A549 (cell line): ENCODE measurements around the gene TSGA10IP. TPM values are rescaled to one million over a fixed set of nuclear protein-coding genes. Genes with fewer than 3 reads are reported as not detected.

Source experiments
- ATAC-seq, 2 experiments: fragments of 200-7000 bp in 1 of 2; fragments of >200 bp in 1 of 2; cut with Nextera tagmentation in 1 of 2; cut with Tn5 transposase in 1 of 2; 3 replicates each; pipeline versions ENCODE4 v1.8.0 to v1.9.1; 2018 to 2020; ENCODE audit warnings: mild to moderate bottlenecking in 1 of 2, moderate library complexity in 1 of 2
- CTCF ChIA-PET: fragments of 300-600 bp; sonication (Branson Sonifier 250); formaldehyde crosslinking; extraction: SDS; loops from one replicate; lab custom pipeline; 2021; ENCODE audit warnings: antibody characterized with exemption, inconsistent platforms; lab: Yijun Ruan, JAX
- POLR2A ChIA-PET: fragments of 350-600 bp; formaldehyde crosslinking; extraction: SDS; loops from one replicate; lab custom pipeline; 2021; ENCODE audit warnings: antibody characterized with exemption, inconsistent platforms; lab: Yijun Ruan, JAX
- DNase-seq, 2 experiments: peaks; one replicate each; pipeline versions ENCODE4 v3.0.0 to v3.0.0-alpha.2; 2011 to 2016; ENCODE audit warnings: low read depth in 1 of 2, low spot score in 1 of 2
- FAIRE-seq: peaks from 2 replicates; lab custom pipeline; 2011; peaks lifted over from hg19 to GRCh38; lab: Jason Lieb, UNC
- H3K27ac ChIP-seq, 2 experiments: fragments of >200 bp; sonication (Bioruptor Twin); formaldehyde crosslinking; 3 replicates each; pipeline ENCODE4 v1.5.1; 2016 to 2017
- H3K4me1 ChIP-seq: fragments of >200 bp; sonication (Bioruptor Twin); formaldehyde crosslinking; 3 replicates; pipeline ENCODE4 v1.6.1; 2016
- H3K4me2 ChIP-seq: fragments of >200 bp; sonication (Bioruptor Twin); formaldehyde crosslinking; 3 replicates; pipeline ENCODE4 v1.6.1; 2016
- H3K4me3 ChIP-seq: fragments of >200 bp; sonication (Bioruptor Twin); formaldehyde crosslinking; 3 replicates; pipeline ENCODE4 v1.5.1; 2016
- H3K9me3 ChIP-seq: fragments of >200 bp; sonication (Bioruptor Twin); formaldehyde crosslinking; 3 replicates; pipeline ENCODE4 v1.6.1; 2016
- CBX2 ChIP-seq: fragments of 200-600 bp; sonication (generic); IDR thresholded peaks from 2 replicates; pipeline ENCODE4 v1.6.1; 2016; ENCODE audit warnings: low read depth, mild to moderate bottlenecking, borderline replicate concordance
- CBX8 ChIP-seq: fragments of 200-600 bp; sonication (generic); IDR thresholded peaks from 2 replicates; pipeline ENCODE4 v1.6.1; 2016
- CEBPB ChIP-seq, 2 experiments: fragments of >200 bp in 1 of 2; sonication (Bioruptor Twin) in 1 of 2; formaldehyde crosslinking in 1 of 2; IDR thresholded peaks; 2 replicates each; pipeline ENCODE4 v1.6.1; 2012 to 2016
- CHD4 ChIP-seq: fragments of 200-600 bp; sonication (generic); IDR thresholded peaks from 2 replicates; pipeline ENCODE4 v1.6.1; 2016; ENCODE audit warnings: antibody characterized with exemption, mild to moderate bottlenecking, borderline replicate concordance
- EP300 ChIP-seq, 2 experiments: fragments of >200 bp; sonication (Bioruptor Twin); formaldehyde crosslinking; IDR thresholded peaks; 2 replicates in 1 of 2; 3 replicates in 1 of 2; pipeline ENCODE4 v1.6.1; 2016 to 2017
- ESRRA ChIP-seq: fragments of 150-350 bp; IDR thresholded peaks from 2 replicates; pipeline ENCODE4 v1.6.1; 2014; ENCODE audit warnings: mild to moderate bottlenecking, low read length, borderline replicate concordance
- FOSL2 ChIP-seq, 2 experiments: fragments of 450-650 bp in 1 of 2; fragments of >200 bp in 1 of 2; sonication (Bioruptor Twin) in 1 of 2; formaldehyde crosslinking; IDR thresholded peaks; 2 replicates each; pipeline versions ENCODE4 v1.5.0 to v1.6.1; 2016 to 2020; ENCODE audit warnings: mild to moderate bottlenecking in 1 of 2, moderate library complexity in 1 of 2
- FOXS1 ChIP-seq: fragments of 250-450 bp; sonication (Bioruptor Pico); IDR thresholded peaks from 2 replicates; pipeline ENCODE4 v1.5.0; 2020; ENCODE audit warnings: mild to moderate bottlenecking, moderate library complexity
- GATA3 ChIP-seq: IDR thresholded peaks from 2 replicates; pipeline ENCODE4 v1.6.1; 2012; ENCODE audit warnings: borderline replicate concordance
- HDAC2 ChIP-seq: fragments of 200-600 bp; sonication (generic); IDR thresholded peaks from 2 replicates; pipeline ENCODE4 v1.6.1; 2016
- HEYL ChIP-seq: fragments of 250-450 bp; sonication (Bioruptor Pico); IDR thresholded peaks from 2 replicates; pipeline ENCODE4 v1.8.0; 2021; ENCODE audit warnings: mild to moderate bottlenecking, moderate library complexity
- HOXA7 ChIP-seq: fragments of 250-450 bp; sonication (Bioruptor Pico); IDR thresholded peaks from 2 replicates; pipeline ENCODE4 v1.5.0; 2020; ENCODE audit warnings: mild to moderate bottlenecking, moderate library complexity
- JUN ChIP-seq, 2 experiments: fragments of >200 bp; sonication (Bioruptor Twin); formaldehyde crosslinking; IDR thresholded peaks; 2 replicates in 1 of 2; 3 replicates in 1 of 2; pipeline ENCODE4 v1.6.1; 2016 to 2017
- KDM1A ChIP-seq: fragments of 200-600 bp; sonication (generic); IDR thresholded peaks from 2 replicates; pipeline ENCODE4 v1.6.1; 2016; ENCODE audit warnings: low read depth, mild to moderate bottlenecking
- KDM5A ChIP-seq: fragments of 200-600 bp; sonication (generic); IDR thresholded peaks from 2 replicates; pipeline ENCODE4 v1.6.1; 2016; ENCODE audit warnings: antibody characterized with exemption, mild to moderate bottlenecking
- MAFK ChIP-seq: fragments of 450-650 bp; IDR thresholded peaks from 2 replicates; pipeline ENCODE4 v1.6.1; 2014; ENCODE audit not compliant: partially characterized antibody
- MAZ ChIP-seq: fragments of 150-350 bp; IDR thresholded peaks from 2 replicates; pipeline ENCODE4 v1.6.1; 2014; ENCODE audit warnings: antibody characterized with exemption, low read depth, low read length, borderline replicate concordance
- MYC ChIP-seq: IDR thresholded peaks from 2 replicates; pipeline ENCODE4 v1.6.1; 2012; ENCODE audit warnings: mild to moderate bottlenecking, inconsistent platforms, low read length, improper control_type of control experiment, borderline replicate concordance
- NFE2L2 ChIP-seq: fragments of 150-350 bp; conservative IDR thresholded peaks from 2 replicates; pipeline ENCODE4 v1.6.1; 2014; ENCODE audit warnings: low read length
- NPAS2 ChIP-seq: fragments of 250-450 bp; sonication (Bioruptor Pico); IDR thresholded peaks from 2 replicates; pipeline ENCODE4 v1.8.0; 2022; ENCODE audit warnings: mild to moderate bottlenecking, moderate library complexity, borderline replicate concordance
- POLR2A ChIP-seq: IDR thresholded peaks from 2 replicates; pipeline ENCODE4 v1.6.1; 2012; ENCODE audit warnings: mild to moderate bottlenecking, low read length
- RAD21 ChIP-seq, 2 experiments: fragments of >200 bp in 1 of 2; sonication (Bioruptor Twin) in 1 of 2; formaldehyde crosslinking in 1 of 2; IDR thresholded peaks in 1 of 2; conservative IDR thresholded peaks in 1 of 2; 2 replicates in 1 of 2; 3 replicates in 1 of 2; pipeline ENCODE4 v1.6.1; 2012 to 2018; ENCODE audit warnings: inconsistent platforms in 1 of 2
- RCOR1 ChIP-seq: fragments of 150-350 bp; IDR thresholded peaks from 2 replicates; pipeline ENCODE4 v1.6.1; 2014; ENCODE audit warnings: antibody characterized with exemption, low read length, low read depth
- RFX5 ChIP-seq: fragments of 450-650 bp; IDR thresholded peaks from 2 replicates; pipeline ENCODE4 v1.7.1; 2014; ENCODE audit warnings: antibody characterized with exemption, mild to moderate bottlenecking, moderate library complexity
- RNF2 ChIP-seq: fragments of 200-600 bp; sonication (generic); IDR thresholded peaks from 2 replicates; pipeline ENCODE4 v1.6.1; 2016; ENCODE audit warnings: low read depth, mild to moderate bottlenecking, antibody characterized with exemption, moderate library complexity, borderline replicate concordance
- SMC3 ChIP-seq: fragments of >200 bp; sonication (Bioruptor Twin); formaldehyde crosslinking; IDR thresholded peaks from 3 replicates; pipeline ENCODE4 v1.6.1; 2018; ENCODE audit warnings: inconsistent platforms
- TFCP2L1 ChIP-seq: fragments of 250-450 bp; sonication (Bioruptor Pico); IDR thresholded peaks from 2 replicates; pipeline ENCODE4 v1.5.0; 2021; ENCODE audit warnings: mild to moderate bottlenecking
- ZFP36 ChIP-seq: fragments of 450-650 bp; IDR thresholded peaks from 2 replicates; pipeline ENCODE4 v1.6.1; 2014; ENCODE audit warnings: borderline replicate concordance; ENCODE audit not compliant: partially characterized antibody
- WGBS: methylation state at CpG from one replicate; pipeline ENCODE4 v1.1.6; 2017; ENCODE audit errors: missing lambda C conversion rate; 5-methylcytosine and 5-hydroxymethylcytosine counted together
- polyA plus RNA-seq, 4 experiments: library from polyadenylated mRNA; depleted of rRNA in 3 of 4; stranded (reverse); fragments of >200 nt; fragmentation: RNase III in 1 of 4; extraction: RNeasy Plus Mini Kit Qiagen cat#74134 plus additional on column Dnase treatment in 1 of 4; gene quantifications; 2 replicates in 3 of 4; 3 replicates in 1 of 4; pipeline ENCODE4 v1.2.3, GENCODE V29; 2011 to 2017
- TF ChIP-seq, protein P1 (sequence below): fragments of >200 bp; sonication (Bioruptor Twin); formaldehyde crosslinking; IDR thresholded peaks from 3 replicates; pipeline ENCODE4 v1.5.1; 2016
- TF ChIP-seq, protein P2 (sequence below): fragments of >200 bp; sonication (Bioruptor Twin); formaldehyde crosslinking; IDR thresholded peaks from 2 replicates; pipeline ENCODE4 v1.6.1; 2016

The TSGA10IP gene
- polyA plus RNA-seq, 2 of the 4 experiments (the other 2 are of a cell fraction) = not detected

DNA sequence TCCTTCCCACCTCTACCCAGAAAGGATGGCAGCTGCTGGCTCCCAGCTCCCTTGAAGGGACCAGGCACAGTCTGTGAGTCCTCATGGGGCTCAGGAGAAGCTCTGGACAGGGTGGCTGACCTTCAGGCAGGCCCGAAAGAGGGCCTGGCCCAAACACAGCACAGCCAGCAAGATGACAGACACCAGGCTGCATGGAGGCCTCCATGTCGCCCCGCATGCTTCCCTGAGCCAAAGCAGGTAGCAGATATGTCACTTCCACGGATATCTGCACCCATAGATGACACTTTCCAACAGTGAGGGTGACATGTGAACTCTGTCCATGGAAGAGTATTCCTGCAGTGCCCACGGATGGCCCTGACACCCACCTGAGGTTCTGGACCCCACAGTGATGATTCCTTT, 38.3 kb downstream of the TSGA10IP start (continued):
- TF ChIP-seq, protein P1, sequence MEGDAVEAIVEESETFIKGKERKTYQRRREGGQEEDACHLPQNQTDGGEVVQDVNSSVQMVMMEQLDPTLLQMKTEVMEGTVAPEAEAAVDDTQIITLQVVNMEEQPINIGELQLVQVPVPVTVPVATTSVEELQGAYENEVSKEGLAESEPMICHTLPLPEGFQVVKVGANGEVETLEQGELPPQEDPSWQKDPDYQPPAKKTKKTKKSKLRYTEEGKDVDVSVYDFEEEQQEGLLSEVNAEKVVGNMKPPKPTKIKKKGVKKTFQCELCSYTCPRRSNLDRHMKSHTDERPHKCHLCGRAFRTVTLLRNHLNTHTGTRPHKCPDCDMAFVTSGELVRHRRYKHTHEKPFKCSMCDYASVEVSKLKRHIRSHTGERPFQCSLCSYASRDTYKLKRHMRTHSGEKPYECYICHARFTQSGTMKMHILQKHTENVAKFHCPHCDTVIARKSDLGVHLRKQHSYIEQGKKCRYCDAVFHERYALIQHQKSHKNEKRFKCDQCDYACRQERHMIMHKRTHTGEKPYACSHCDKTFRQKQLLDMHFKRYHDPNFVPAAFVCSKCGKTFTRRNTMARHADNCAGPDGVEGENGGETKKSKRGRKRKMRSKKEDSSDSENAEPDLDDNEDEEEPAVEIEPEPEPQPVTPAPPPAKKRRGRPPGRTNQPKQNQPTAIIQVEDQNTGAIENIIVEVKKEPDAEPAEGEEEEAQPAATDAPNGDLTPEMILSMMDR = no peak
- TF ChIP-seq ZFP36 = no peak
- no peak for TF ChIP-seq GATA3
- TF ChIP-seq MAZ = no peak

DNA sequence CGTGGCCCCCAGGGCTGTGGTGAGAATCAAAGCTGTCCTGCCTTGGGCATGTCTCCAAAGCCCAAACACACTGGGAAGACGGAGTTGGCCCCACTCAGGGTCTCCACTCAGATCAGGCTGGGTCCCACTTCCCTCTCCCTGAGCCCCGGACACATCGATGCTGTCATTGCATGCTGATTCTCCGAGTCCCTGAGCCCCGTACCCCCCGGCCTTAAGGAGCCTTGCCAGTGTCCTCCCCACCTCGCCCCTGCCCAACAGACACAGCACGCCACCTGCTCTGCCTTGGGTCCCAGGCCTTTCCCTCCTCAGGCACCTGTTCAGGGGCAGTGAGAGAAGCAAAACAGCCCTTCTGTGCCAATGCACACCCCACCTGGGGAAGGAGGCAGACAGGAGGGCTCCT, 42.1 kb downstream of the TSGA10IP start:
- WGBS = 85% methylated on average over 9 of the region's 9 CpGs
- DNase-seq = no peak
- CTCF ChIA-PET = interaction anchor here (1.1 to 11.8 kb wide), 8 partner anchors 9 to 282 kb away, joined by 3 to 171 read pairs (median 6); partner anchors contain the start of genes CCDC85B, EFEMP2, FIBP and MUS81
- Histone ChIP-seq H3K4me2 (no peak overlapping the region), H3K4me1 (no peaks in the 10 kb centered on the region), H3K27ac (no peak overlapping the region), H3K9me3 (no peaks in the 10 kb centered on the region), H3K4me3 (no peak overlapping the region)
- POLR2A ChIA-PET = no interaction called here
- no peak for ATAC-seq
- FAIRE-seq = no peak
- no peak for TF ChIP-seq ESRRA
- no peak for TF ChIP-seq FOXS1 (CRISPR knock-in tag)
- TF ChIP-seq MYC = no peak
- no peak for TF ChIP-seq RNF2
- TF ChIP-seq HEYL (CRISPR knock-in tag) = no peak
- TF ChIP-seq KDM5A = no peak
- TF ChIP-seq POLR2A = no peak
- no peak for TF ChIP-seq FOSL2 (IDR thresholded peaks at IDR 0.05)
- TF ChIP-seq FOSL2 (CRISPR knock-in tag; IDR thresholded peaks at IDR 0.05) = no peak
- no peak for TF ChIP-seq RCOR1
- no peak for TF ChIP-seq HDAC2
- TF ChIP-seq EP300 (IDR thresholded peaks at IDR 0.05) = no peak
- TF ChIP-seq, protein P2, sequence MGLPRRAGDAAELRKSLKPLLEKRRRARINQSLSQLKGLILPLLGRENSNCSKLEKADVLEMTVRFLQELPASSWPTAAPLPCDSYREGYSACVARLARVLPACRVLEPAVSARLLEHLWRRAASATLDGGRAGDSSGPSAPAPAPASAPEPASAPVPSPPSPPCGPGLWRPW = no peak
- no peak for TF ChIP-seq TFCP2L1
- TF ChIP-seq CHD4 = no peak
- TF ChIP-seq CEBPB (IDR thresholded peaks at IDR 0.05) = no peak
- no peak for TF ChIP-seq NPAS2
- TF ChIP-seq KDM1A = no peak
- TF ChIP-seq CBX2 = no peak
- no peak for TF ChIP-seq HOXA7 (CRISPR knock-in tag)
- TF ChIP-seq, all 56 proteins: peak for 0

DNA sequence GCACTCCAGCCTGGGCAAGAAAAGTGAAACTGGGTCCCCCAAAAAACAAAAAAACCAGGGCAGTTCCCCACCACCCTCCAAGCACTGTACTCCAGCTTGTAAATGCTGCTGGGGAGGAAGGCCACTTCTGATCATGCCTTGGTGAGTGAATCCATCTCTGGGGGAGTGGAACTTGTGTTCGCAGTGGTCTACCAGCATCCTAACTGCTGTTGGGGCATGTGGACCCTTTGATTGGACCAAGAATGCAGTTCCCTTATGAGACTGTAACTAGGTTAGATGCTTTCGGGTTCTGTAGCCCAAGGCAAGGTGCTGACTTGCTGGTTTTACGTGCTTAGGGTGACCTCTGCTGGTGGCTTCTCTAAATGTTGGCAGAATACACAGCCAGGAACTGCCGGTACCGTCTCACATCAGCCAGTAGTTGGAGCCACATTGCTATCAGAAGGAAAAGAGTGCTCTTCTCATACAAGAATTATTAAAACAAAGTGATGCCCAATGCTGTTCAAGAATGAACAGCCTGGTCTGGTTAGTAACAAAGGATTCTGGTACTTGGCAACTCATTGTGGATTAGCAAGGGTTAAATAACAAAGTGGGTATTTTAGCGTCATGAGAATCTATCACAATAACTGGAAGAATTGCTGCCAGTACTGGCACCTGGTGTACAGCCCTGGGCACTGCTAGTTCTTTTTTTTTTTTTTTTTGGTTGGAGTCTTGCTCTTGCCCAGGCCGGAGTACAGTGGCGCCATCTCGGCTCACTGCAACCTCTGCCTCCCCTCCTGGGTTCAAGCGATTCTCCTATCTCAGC, 43.7 kb downstream of the TSGA10IP start:
- peak; percentile 89 to 96 for DNase-seq
- 19% methylated on average over 9 of the region's 10 CpGs for WGBS
- CTCF ChIA-PET = interaction anchor here (0.6 to 5.7 kb wide), 64 partner anchors 9 to 350 kb away, joined by 3 to 171 read pairs (median 4); partner anchors contain the start of genes AP5B1, CCDC85B, CTSW and EFEMP2
- TF ChIP-seq SMC3 = peak; percentile 85
- TF ChIP-seq HDAC2 = no peak
- TF ChIP-seq MAFK = peak; percentile 89
- peak; percentile 95 to 98 for TF ChIP-seq RAD21 (conservative IDR thresholded peaks at IDR 0.05 in 1 of 2, IDR thresholded peaks at IDR 0.05 in 1 of 2)
- TF ChIP-seq JUN (IDR thresholded peaks at IDR 0.05) = no peak
- TF ChIP-seq ZFP36 = no peak
- TF ChIP-seq CBX8 = no peak
- no peak for TF ChIP-seq NFE2L2
- TF ChIP-seq RFX5 = peak; percentile 64; the same call in 1 of the 2 replicates
- TF ChIP-seq, protein P1 = peak; percentile 99
- Histone ChIP-seq H3K4me2 (no peak overlapping the region; the same call in 2 of the 3 replicates), H3K9me3 (no peaks in the 10 kb centered on the region), H3K4me1 (no peaks in the 10 kb centered on the region), H3K27ac (no peak overlapping the region), H3K4me3 (no peak overlapping the region)
- peak; percentile 98 for FAIRE-seq
- peak; percentile 96 to 98 for ATAC-seq
- POLR2A ChIA-PET = interaction anchor here (0.6 to 1.0 kb wide), 2 partner anchors 101 to 130 kb away, joined by 3 to 4 read pairs; partner anchors contain the start of gene FIBP
